Central memory CD8-positive, alpha-beta T cell (primary cell): ENCODE measurements around the gene OLAH.
A peak's percentile ranks its signal among the peaks of the same experiment; 100 is the strongest.

Experiments
- ATAC-seq: fragments of 150-1000 bp; cut with Tn5 transposase; replicated peaks from 2 replicates; pipeline ENCODE4 v1.10.0; 2022; ENCODE audit warnings: mild to moderate bottlenecking, moderate FRiP score, moderate number of reproducible peaks; ENCODE audit not compliant: poor library complexity, severe bottlenecking; ENCODE audit errors: extremely low read depth
- DNase-seq, 2 donors: peaks; one replicate each; pipeline ENCODE4 v3.0.0; 2021; ENCODE audit warnings: low spot score in 2 of 2
- H3K27ac Mint-ChIP-seq: one replicate; pipeline ENCODE4 v1.8.0; 2022; ENCODE audit warnings: low read depth, mild to moderate bottlenecking, moderate library complexity, mixed read lengths
- H3K27me3 Mint-ChIP-seq: one replicate; pipeline ENCODE4 v1.8.0; 2022; ENCODE audit warnings: mixed read lengths
- H3K36me3 Mint-ChIP-seq: one replicate; pipeline ENCODE4 v1.8.0; 2022; ENCODE audit warnings: mild to moderate bottlenecking, moderate library complexity, mixed read lengths; ENCODE audit not compliant: insufficient read depth
- H3K4me1 Mint-ChIP-seq: one replicate; pipeline ENCODE4 v1.8.0; 2022; ENCODE audit warnings: mixed read lengths
- H3K4me3 Mint-ChIP-seq: one replicate; pipeline ENCODE4 v1.8.0; 2022; ENCODE audit warnings: mild to moderate bottlenecking, moderate library complexity, mixed read lengths
- H3K9me3 Mint-ChIP-seq: one replicate; pipeline ENCODE4 v1.8.0; 2022; ENCODE audit warnings: mixed read lengths

OLAH gene

GRCh38 chr10:15083674-15084501 lies 40.1 kb downstream of the OLAH start:
- H3K36me3 Mint-ChIP-seq, result peaks cover 2% of the 10 kb centered on the region
- ATAC-seq, result no peak
- H3K4me3 Mint-ChIP-seq, result no peak overlapping the region
- H3K27ac Mint-ChIP-seq, result no peak overlapping the region
- peaks cover 7% of the 10 kb centered on the region for H3K27me3 Mint-ChIP-seq
- no peaks in the 10 kb centered on the region for H3K4me1 Mint-ChIP-seq
- no peaks in the 10 kb centered on the region for H3K9me3 Mint-ChIP-seq
- no peak for DNase-seq

DNA sequence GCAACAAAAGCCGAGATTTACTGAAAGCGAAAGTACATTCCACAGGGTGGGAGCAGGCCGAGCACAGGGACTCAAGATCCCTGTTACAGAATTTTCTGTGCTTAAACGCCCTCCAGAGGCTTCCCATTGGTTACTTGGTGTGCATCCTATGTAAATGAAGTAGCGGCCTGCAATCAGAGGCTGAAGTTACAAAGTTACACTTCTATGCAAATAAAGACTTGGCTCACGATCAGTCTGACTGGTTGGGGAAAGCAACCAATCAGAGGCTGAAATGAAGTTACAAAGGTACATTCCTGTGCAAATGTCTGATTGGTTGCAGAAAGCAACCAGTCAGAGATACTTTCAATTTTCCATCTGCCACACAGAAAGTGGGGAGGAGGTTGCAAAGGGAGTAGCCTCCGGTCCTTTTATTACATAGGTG lies 40.8 kb downstream of the OLAH start:
- Mint-ChIP-seq H3K4me1 (no peaks in the 10 kb centered on the region), H3K4me3 (no peak overlapping the region), H3K27me3 (peaks cover 7% of the 10 kb centered on the region), H3K27ac (no peak overlapping the region), H3K9me3 (no peaks in the 10 kb centered on the region), H3K36me3 (peaks cover 2% of the 10 kb centered on the region)
- DNase-seq (no peak), ATAC-seq (no peak)

- peak; percentile 99 for ATAC-seq
- H3K9me3 Mint-ChIP-seq, result no peaks in the 10 kb centered on the region
- H3K27me3 Mint-ChIP-seq, result no peaks in the 10 kb centered on the region
- DNase-seq, result peak; percentile 58 to 68
- no peak within 1 kb of the TSS for H3K27ac Mint-ChIP-seq
- H3K4me3 Mint-ChIP-seq, result peak within 1 kb of the TSS; percentile 79
- H3K36me3 Mint-ChIP-seq, result peaks cover 5% of the 10 kb centered on the region
- H3K4me1 Mint-ChIP-seq, result no peaks in the 10 kb centered on the region
Measured at GRCh38 chr10:15088428-15089261, 44.9 kb downstream of the OLAH start, which contains the start of gene ACBD7. TSS of gene ACBD7 (minus strand) at chr10:15088776. CDS start at chr10:15088728, 48 bp downstream.

DNA sequence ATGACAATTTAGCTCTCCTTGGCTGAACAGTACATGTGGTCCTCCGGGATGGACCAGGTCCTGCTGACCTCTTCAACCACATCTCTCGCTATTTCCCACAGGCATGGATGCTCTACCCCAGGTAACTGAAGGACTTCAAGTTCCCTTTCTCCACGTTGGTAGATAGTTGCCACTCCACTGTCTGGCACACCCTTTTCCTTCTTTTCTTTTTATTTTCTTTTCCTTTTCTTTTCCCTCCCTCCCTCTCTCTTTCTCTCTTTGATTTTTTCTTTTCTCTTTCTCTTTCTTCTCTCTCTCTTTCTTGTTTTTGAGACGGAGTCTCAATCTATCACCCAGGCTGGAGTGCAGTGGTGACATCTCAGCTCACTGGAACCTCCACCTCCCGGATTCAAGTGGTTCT lies 47.7 kb downstream of the OLAH start:
- H3K36me3 Mint-ChIP-seq, result peaks cover 3% of the 10 kb centered on the region
- DNase-seq, result no peak
- H3K9me3 Mint-ChIP-seq, result no peaks in the 10 kb centered on the region

GRCh38 chr10:15092855-15093408 lies 49.2 kb downstream of the OLAH start:
- no peak for ATAC-seq

More for the DNA sequence above, 47.7 kb downstream of the OLAH start:
- H3K27ac Mint-ChIP-seq, result no peak overlapping the region
- H3K4me1 Mint-ChIP-seq, result peaks cover under 1% of the 10 kb centered on the region
- ATAC-seq, result no peak
- H3K27me3 Mint-ChIP-seq, result no peaks in the 10 kb centered on the region
- H3K4me3 Mint-ChIP-seq, result no peak overlapping the region

GRCh38 chr10:15096661-15097010 lies 52.9 kb downstream of the OLAH start:
- H3K27me3 Mint-ChIP-seq, result no peaks in the 10 kb centered on the region
- H3K9me3 Mint-ChIP-seq, result no peaks in the 10 kb centered on the region
- H3K27ac Mint-ChIP-seq, result peak overlapping the region; percentile 92
- peaks cover 36% of the 10 kb centered on the region for H3K4me1 Mint-ChIP-seq
- ATAC-seq (no peak), DNase-seq (no peak)
- peaks cover 31% of the 10 kb centered on the region for H3K36me3 Mint-ChIP-seq
- peak overlapping the region; percentile 94 for H3K4me3 Mint-ChIP-seq

More at GRCh38 chr10:15092855-15093408, 49.2 kb downstream of the OLAH start:
- Mint-ChIP-seq H3K9me3 (no peaks in the 10 kb centered on the region), H3K4me1 (peaks cover 11% of the 10 kb centered on the region), H3K27me3 (no peaks in the 10 kb centered on the region), H3K4me3 (no peak overlapping the region), H3K27ac (no peak overlapping the region), H3K36me3 (peaks cover 18% of the 10 kb centered on the region)
- DNase-seq, result no peak

DNA sequence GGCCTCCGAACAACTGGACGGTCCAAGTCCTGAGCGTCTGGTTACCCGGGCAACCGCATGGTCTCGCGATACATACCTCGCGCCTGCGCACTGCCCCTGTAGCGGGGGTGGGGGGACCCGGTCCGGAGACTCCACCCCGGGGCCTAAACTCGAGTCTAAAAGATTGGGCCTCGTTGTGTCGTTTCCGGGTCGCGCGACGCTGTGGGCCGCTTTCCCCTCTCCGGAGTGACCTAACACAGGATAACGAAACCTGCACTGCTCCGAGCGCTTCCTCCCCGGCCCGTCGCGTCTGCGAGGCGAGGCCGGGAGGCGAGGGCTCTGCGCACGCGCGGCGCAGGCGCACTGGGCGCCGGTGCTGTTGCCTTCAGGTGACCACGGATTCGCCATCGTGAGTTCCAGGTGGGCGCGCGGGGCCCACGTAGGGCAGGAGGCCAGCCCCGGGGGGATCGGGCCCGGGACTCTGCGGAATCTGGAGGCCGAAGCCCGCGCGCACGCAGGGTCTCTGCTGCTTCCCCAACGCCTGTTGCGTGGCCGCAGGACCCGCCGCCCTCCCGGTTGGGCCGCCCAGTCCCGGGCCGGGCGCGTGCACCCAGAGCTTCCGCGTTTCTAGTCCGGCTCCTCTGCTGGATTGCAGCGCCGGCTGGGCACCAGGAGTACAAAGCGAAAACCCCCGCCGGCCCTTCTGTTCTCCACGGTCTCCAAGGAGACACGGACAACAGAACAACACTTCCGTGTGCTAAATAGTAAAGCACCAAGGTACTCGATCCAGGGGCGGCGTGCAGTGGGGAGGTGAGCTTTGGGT lies 53.5 kb downstream of the OLAH start, which contains the start of gene RPP38:
TSS of gene RPP38 (plus strand) at position 345 of the 802 bp plus-strand sequence. CDS start 5,960 bp downstream, outside the sequence.
- ATAC-seq (peak; percentile 83), DNase-seq (peak; percentile 89 to 96)
- H3K27ac Mint-ChIP-seq, result peak within 1 kb of the TSS; percentile 92
- no peaks in the 10 kb centered on the region for H3K9me3 Mint-ChIP-seq
- peak within 1 kb of the TSS; percentile 94 for H3K4me3 Mint-ChIP-seq
- H3K36me3 Mint-ChIP-seq, result peaks cover 36% of the 10 kb centered on the region
- H3K4me1 Mint-ChIP-seq, result peaks cover 36% of the 10 kb centered on the region
- H3K27me3 Mint-ChIP-seq, result no peaks in the 10 kb centered on the region

DNA sequence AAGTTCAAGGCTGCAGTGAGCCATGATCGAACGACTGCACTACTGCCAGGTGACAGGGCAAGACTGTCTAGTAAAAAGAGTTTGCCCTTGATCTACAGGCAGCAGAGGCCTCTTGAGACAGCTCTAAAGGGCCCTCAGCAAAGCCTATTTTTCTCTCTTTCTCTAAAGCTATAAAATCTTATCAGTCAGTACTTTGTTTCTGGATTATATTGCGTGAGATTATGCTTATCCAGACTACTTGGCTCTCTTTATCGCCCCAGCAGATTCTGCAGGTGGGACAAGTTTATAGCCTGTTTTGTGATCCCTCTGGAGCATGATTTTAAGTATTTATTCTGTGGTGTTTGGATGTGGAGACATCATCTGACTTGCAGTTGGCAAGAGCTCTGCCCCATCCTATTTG lies 56.1 kb downstream of the OLAH start:
- no peak overlapping the region for H3K4me3 Mint-ChIP-seq

GRCh38 chr10:15103513-15103912 lies 59.8 kb downstream of the OLAH start:
- peaks cover 22% of the 10 kb centered on the region for H3K4me1 Mint-ChIP-seq
- H3K4me3 Mint-ChIP-seq, result no peak overlapping the region
- peaks cover 59% of the 10 kb centered on the region for H3K36me3 Mint-ChIP-seq
- no peaks in the 10 kb centered on the region for H3K27me3 Mint-ChIP-seq
- DNase-seq (no peak), ATAC-seq (no peak)
- no peak overlapping the region for H3K27ac Mint-ChIP-seq
- no peaks in the 10 kb centered on the region for H3K9me3 Mint-ChIP-seq

More for the DNA sequence above, 56.1 kb downstream of the OLAH start:
- DNase-seq (no peak), ATAC-seq (no peak)
- Mint-ChIP-seq H3K27ac (peak overlapping the region; percentile 22), H3K9me3 (no peaks in the 10 kb centered on the region), H3K27me3 (no peaks in the 10 kb centered on the region), H3K4me1 (peaks cover 36% of the 10 kb centered on the region), H3K36me3 (peaks cover 58% of the 10 kb centered on the region)

DNA sequence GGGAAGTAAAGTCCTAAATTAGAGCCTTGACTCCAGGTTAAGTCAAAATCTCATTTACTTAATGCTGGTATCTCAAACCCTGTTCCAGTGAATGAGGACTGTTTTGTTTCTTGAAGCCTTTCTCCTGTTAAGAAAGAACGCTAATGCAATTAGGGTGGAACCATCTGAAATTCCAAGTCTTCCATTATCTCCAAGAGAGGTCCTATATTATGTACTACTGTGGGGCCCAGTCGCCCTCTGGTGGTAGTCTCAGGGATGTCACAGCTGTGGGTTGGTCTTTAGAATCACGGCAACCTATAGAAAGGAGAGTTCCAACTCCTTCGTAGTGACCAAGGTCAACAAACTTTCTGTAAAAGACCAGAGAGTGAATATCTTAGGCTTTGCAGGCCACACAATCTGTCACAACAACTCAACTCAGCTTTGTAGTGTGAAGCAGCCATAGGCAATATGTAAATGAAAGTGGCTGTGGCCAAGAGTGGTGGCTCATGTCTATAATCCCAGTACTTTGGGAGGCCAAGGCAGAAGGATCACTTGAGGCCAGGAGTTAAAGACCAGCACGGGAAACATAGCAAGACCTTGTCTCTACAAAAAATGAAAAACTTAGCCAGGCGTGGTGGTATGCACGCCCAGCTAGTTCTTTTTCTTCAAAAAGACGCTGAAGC lies 62.7 kb downstream of the OLAH start:
- DNase-seq (peak; percentile 40 to 53), ATAC-seq (peak; percentile 91)
- no peaks in the 10 kb centered on the region for H3K9me3 Mint-ChIP-seq
- H3K36me3 Mint-ChIP-seq, result peaks cover 69% of the 10 kb centered on the region
- H3K4me3 Mint-ChIP-seq, result no peak overlapping the region
- no peaks in the 10 kb centered on the region for H3K27me3 Mint-ChIP-seq
- no peaks in the 10 kb centered on the region for H3K4me1 Mint-ChIP-seq
- H3K27ac Mint-ChIP-seq, result no peak overlapping the region

GRCh38 chr10:15112657-15113056 lies 68.9 kb downstream of the OLAH start:
- ATAC-seq (no peak), DNase-seq (no peak)
- Mint-ChIP-seq H3K4me3 (no peak overlapping the region), H3K27me3 (no peaks in the 10 kb centered on the region), H3K9me3 (no peaks in the 10 kb centered on the region), H3K27ac (no peak overlapping the region), H3K36me3 (peaks cover 38% of the 10 kb centered on the region), H3K4me1 (peaks cover 5% of the 10 kb centered on the region)
